ENCODE results near the gene WNK2.

- TF ChIP-seq SP2 (tag by site-specific recombination; IDR thresholded peaks at IDR 0.05) (no peak), ZBTB7A (tag by site-specific recombination; IDR thresholded peaks at IDR 0.05; ENCODE audit: low read depth) (no peak), KLF17 (tag by site-specific recombination; IDR thresholded peaks at IDR 0.05) (no peak), ZFP37 (tag by site-specific recombination; IDR thresholded peaks at IDR 0.05) (no peak), REST (tag by site-specific recombination; IDR thresholded peaks at IDR 0.05) (no peak), ZBTB11 (tag by site-specific recombination; conservative IDR thresholded peaks at IDR 0.05; ENCODE audit: low read depth) (no peak), ZNF621 (tag by site-specific recombination; IDR thresholded peaks at IDR 0.05) (no peak)
- TF ChIP-seq, protein P1, sequence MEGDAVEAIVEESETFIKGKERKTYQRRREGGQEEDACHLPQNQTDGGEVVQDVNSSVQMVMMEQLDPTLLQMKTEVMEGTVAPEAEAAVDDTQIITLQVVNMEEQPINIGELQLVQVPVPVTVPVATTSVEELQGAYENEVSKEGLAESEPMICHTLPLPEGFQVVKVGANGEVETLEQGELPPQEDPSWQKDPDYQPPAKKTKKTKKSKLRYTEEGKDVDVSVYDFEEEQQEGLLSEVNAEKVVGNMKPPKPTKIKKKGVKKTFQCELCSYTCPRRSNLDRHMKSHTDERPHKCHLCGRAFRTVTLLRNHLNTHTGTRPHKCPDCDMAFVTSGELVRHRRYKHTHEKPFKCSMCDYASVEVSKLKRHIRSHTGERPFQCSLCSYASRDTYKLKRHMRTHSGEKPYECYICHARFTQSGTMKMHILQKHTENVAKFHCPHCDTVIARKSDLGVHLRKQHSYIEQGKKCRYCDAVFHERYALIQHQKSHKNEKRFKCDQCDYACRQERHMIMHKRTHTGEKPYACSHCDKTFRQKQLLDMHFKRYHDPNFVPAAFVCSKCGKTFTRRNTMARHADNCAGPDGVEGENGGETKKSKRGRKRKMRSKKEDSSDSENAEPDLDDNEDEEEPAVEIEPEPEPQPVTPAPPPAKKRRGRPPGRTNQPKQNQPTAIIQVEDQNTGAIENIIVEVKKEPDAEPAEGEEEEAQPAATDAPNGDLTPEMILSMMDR (tag by site-specific recombination; IDR thresholded peaks at IDR 0.05): no peak
These were observed 46.2 kb downstream of the WNK2 start for GRCh38 chr9:93230185-93230584.

Data from HEK293 (cell line).